Measurements from ENCODE around the gene CHRNB1.

The CHRNB1 gene

DNA sequence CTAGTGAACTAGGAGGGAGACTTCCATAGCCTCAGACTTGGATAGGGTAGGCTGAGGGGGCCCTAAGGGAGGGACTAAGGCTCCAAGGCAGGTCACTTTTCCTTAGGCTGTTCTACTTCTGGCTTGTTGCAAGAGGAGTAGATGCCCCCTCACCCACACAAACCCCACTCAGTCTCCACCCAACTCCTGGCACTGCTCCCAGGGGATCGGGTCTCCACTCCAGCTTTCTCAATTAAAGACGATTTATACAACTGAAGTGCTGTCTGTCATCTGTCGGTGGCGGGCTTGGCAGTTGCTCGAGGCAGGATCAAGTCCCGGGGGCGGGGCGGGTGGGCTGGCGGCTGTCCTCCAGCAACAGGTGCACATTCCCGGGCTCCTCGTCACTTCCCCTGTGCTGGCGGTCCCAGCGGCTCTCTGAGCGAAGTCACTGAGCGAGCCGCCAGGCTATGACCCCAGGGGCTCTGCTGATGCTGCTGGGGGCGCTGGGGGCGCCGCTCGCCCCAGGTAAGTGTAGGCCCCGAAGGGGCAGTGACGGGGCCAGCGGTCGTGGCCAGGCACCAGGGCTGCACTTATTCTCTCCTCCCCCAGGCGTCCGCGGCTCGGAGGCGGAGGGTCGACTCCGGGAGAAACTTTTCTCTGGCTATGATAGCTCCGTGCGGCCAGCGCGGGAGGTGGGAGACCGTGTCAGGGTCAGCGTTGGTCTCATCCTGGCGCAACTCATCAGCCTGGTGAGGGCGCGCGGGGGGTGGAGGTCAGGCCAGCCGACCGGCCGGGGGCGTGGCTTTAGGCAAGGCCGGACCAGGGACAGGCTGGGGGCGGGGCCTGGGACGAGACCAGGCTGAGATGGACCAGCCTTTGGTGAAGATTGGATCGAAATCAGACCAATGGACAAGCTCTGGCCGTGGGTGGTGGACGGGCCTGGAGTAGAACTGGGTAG lies at the start of gene CHRNB1 (continued):
- TF ChIP-seq, protein P1, sequence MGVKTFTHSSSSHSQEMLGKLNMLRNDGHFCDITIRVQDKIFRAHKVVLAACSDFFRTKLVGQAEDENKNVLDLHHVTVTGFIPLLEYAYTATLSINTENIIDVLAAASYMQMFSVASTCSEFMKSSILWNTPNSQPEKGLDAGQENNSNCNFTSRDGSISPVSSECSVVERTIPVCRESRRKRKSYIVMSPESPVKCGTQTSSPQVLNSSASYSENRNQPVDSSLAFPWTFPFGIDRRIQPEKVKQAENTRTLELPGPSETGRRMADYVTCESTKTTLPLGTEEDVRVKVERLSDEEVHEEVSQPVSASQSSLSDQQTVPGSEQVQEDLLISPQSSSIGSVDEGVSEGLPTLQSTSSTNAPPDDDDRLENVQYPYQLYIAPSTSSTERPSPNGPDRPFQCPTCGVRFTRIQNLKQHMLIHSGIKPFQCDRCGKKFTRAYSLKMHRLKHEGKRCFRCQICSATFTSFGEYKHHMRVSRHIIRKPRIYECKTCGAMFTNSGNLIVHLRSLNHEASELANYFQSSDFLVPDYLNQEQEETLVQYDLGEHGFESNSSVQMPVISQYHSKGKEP (tag by site-specific recombination; IDR thresholded peaks at IDR 0.05), result no peak
- TF ChIP-seq ZNF660 (tag by site-specific recombination; IDR thresholded peaks at IDR 0.05) (no peak), KLF9 (tag by site-specific recombination; IDR thresholded peaks at IDR 0.05; ENCODE audit: low read depth) (peak; percentile 84), ZNF132 (tag by site-specific recombination; IDR thresholded peaks at IDR 0.05; ENCODE audit: borderline replicate concordance) (no peak), MYNN (tag by site-specific recombination; IDR thresholded peaks at IDR 0.05; ENCODE audit: borderline replicate concordance) (no peak), ZNF10 (tag by site-specific recombination; IDR thresholded peaks at IDR 0.05) (no peak; the same call in 1 of the 2 replicates), ZNF621 (tag by site-specific recombination; IDR thresholded peaks at IDR 0.05) (no peak), ZNF610 (tag by site-specific recombination; IDR thresholded peaks at IDR 0.05; ENCODE audit: borderline replicate concordance) (no peak), ZNF585B (tag by site-specific recombination; IDR thresholded peaks at IDR 0.05) (no peak), ZNF473 (tag by site-specific recombination; IDR thresholded peaks at IDR 0.05) (no peak), SP2 (tag by site-specific recombination; IDR thresholded peaks at IDR 0.05) (no peak), ZNF600 (tag by site-specific recombination; IDR thresholded peaks at IDR 0.05) (no peak), ZNF747 (tag by site-specific recombination; IDR thresholded peaks at IDR 0.05) (no peak), ZIC2 (tag by site-specific recombination; IDR thresholded peaks at IDR 0.05) (peak; percentile 53), SP3 (tag by site-specific recombination; IDR thresholded peaks at IDR 0.05) (peak; percentile 83), ZNF248 (tag by site-specific recombination; IDR thresholded peaks at IDR 0.05) (no peak), ZNF140 (tag by site-specific recombination; IDR thresholded peaks at IDR 0.05) (no peak), ZNF292 (tag by site-specific recombination; IDR thresholded peaks at IDR 0.05; ENCODE audit: borderline replicate concordance, low read depth) (no peak), ZNF571 (tag by site-specific recombination; IDR thresholded peaks at IDR 0.05) (no peak), ZNF768 (tag by site-specific recombination; IDR thresholded peaks at IDR 0.05) (no peak), ZNF776 (tag by site-specific recombination; IDR thresholded peaks at IDR 0.05; ENCODE audit: borderline replicate concordance) (no peak), ZNF19 (tag by site-specific recombination; IDR thresholded peaks at IDR 0.05; ENCODE audit: low read depth) (no peak), ZNF423 (tag by site-specific recombination; IDR thresholded peaks at IDR 0.05) (no peak), ZNF37A (tag by site-specific recombination; IDR thresholded peaks at IDR 0.05) (no peak)
- TF ChIP-seq, protein P2, sequence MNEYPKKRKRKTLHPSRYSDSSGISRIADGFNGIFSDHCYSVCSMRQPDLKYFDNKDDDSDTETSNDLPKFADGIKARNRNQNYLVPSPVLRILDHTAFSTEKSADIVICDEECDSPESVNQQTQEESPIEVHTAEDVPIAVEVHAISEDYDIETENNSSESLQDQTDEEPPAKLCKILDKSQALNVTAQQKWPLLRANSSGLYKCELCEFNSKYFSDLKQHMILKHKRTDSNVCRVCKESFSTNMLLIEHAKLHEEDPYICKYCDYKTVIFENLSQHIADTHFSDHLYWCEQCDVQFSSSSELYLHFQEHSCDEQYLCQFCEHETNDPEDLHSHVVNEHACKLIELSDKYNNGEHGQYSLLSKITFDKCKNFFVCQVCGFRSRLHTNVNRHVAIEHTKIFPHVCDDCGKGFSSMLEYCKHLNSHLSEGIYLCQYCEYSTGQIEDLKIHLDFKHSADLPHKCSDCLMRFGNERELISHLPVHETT (tag by site-specific recombination; IDR thresholded peaks at IDR 0.05), result no peak
- TF ChIP-seq, protein P3, sequence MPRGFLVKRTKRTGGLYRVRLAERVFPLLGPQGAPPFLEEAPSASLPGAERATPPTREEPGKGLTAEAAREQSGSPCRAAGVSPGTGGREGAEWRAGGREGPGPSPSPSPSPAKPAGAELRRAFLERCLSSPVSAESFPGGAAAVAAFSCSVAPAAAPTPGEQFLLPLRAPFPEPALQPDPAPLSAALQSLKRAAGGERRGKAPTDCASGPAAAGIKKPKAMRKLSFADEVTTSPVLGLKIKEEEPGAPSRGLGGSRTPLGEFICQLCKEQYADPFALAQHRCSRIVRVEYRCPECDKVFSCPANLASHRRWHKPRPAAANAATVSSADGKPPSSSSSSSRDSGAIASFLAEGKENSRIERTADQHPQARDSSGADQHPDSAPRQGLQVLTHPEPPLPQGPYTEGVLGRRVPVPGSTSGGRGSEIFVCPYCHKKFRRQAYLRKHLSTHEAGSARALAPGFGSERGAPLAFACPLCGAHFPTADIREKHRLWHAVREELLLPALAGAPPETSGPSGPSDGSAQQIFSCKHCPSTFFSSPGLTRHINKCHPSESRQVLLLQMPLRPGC (tag by site-specific recombination; IDR thresholded peaks at IDR 0.05), result no peak
- TF ChIP-seq, protein P4, sequence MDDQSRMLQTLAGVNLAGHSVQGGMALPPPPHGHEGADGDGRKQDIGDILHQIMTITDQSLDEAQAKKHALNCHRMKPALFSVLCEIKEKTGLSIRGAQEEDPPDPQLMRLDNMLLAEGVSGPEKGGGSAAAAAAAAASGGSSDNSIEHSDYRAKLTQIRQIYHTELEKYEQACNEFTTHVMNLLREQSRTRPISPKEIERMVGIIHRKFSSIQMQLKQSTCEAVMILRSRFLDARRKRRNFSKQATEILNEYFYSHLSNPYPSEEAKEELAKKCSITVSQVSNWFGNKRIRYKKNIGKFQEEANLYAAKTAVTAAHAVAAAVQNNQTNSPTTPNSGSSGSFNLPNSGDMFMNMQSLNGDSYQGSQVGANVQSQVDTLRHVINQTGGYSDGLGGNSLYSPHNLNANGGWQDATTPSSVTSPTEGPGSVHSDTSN (CRISPR knock-in tag; IDR thresholded peaks at IDR 0.05), result no peak
- TF ChIP-seq, protein P5, sequence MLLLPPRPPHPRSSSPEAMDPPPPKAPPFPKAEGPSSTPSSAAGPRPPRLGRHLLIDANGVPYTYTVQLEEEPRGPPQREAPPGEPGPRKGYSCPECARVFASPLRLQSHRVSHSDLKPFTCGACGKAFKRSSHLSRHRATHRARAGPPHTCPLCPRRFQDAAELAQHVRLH (tag by site-specific recombination; IDR thresholded peaks at IDR 0.05), result no peak
- TF ChIP-seq, protein P6, sequence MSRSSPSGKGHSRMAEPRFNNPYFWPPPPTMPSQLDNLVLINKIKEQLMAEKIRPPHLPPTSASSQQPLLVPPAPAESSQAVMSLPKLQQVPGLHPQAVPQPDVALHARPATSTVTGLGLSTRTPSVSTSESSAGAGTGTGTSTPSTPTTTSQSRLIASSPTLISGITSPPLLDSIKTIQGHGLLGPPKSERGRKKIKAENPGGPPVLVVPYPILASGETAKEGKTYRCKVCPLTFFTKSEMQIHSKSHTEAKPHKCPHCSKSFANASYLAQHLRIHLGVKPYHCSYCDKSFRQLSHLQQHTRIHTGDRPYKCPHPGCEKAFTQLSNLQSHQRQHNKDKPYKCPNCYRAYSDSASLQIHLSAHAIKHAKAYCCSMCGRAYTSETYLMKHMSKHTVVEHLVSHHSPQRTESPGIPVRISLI (tag by site-specific recombination; IDR thresholded peaks at IDR 0.05), result no peak
- TF ChIP-seq, protein P7, sequence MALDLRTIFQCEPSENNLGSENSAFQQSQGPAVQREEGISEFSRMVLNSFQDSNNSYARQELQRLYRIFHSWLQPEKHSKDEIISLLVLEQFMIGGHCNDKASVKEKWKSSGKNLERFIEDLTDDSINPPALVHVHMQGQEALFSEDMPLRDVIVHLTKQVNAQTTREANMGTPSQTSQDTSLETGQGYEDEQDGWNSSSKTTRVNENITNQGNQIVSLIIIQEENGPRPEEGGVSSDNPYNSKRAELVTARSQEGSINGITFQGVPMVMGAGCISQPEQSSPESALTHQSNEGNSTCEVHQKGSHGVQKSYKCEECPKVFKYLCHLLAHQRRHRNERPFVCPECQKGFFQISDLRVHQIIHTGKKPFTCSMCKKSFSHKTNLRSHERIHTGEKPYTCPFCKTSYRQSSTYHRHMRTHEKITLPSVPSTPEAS (tag by site-specific recombination; IDR thresholded peaks at IDR 0.05), result no peak
